ENCODE results near the gene SUSD4. TPM values are rescaled to one million over a fixed set of nuclear protein-coding genes. Genes with fewer than 3 reads are reported as not detected.

Gene SUSD4
- total RNA-seq, 3 donors from 2014 or later: 0.64 to 16.7 (median 14.9) TPM

GRCh38 chr1:223221686-223222085 is 142.3 kb downstream of the SUSD4 start:
- Histone ChIP-seq H3K9me3 (peaks cover 7 to 13% of the 10 kb centered on the region in 2 donors), H3K4me1 (no peaks in the 10 kb centered on the region), H3K27me3 (no peaks in the 10 kb centered on the region), H3K27ac (no peak overlapping the region), H3K4me3 (no peak overlapping the region), H3K36me3 (no peaks in the 10 kb centered on the region)
- DNase-seq (ENCODE audit: low spot score in 2 of 2): no peak
- no peak for TF ChIP-seq POLR2A (IDR thresholded peaks at IDR 0.05)
- TF ChIP-seq POLR2AphosphoS5 (IDR thresholded peaks at IDR 0.05): no peak
- TF ChIP-seq CTCF (IDR thresholded peaks at IDR 0.05): no peak
- intact Hi-C loops (cut with DNase I; ENCODE audit: low total_unique reads): no loop called here

GRCh38 chr1:223219846-223220610 is 143.9 kb downstream of the SUSD4 start:
- DNase-seq (ENCODE audit: low spot score in 2 of 2): no peak
- Histone ChIP-seq H3K27ac (no peak overlapping the region), H3K4me1 (no peaks in the 10 kb centered on the region), H3K4me3 (no peak overlapping the region), H3K36me3 (no peaks in the 10 kb centered on the region), H3K9me3 (peaks cover 7 to 13% of the 10 kb centered on the region in 2 donors), H3K27me3 (no peaks in the 10 kb centered on the region)
- no peak for TF ChIP-seq POLR2AphosphoS5 (IDR thresholded peaks at IDR 0.05)
- TF ChIP-seq CTCF (IDR thresholded peaks at IDR 0.05): no peak
- TF ChIP-seq POLR2A (IDR thresholded peaks at IDR 0.05): no peak
- intact Hi-C loops (cut with DNase I; ENCODE audit: low total_unique reads): no loop called here

GRCh38 chr1:223219318-223219635 is 144.7 kb downstream of the SUSD4 start:
- Histone ChIP-seq H3K36me3 (no peaks in the 10 kb centered on the region), H3K9me3 (peaks cover 7 to 13% of the 10 kb centered on the region in 2 donors), H3K4me1 (no peaks in the 10 kb centered on the region), H3K4me3 (no peak overlapping the region), H3K27me3 (no peaks in the 10 kb centered on the region), H3K27ac (no peak overlapping the region)
- intact Hi-C loops (cut with DNase I; ENCODE audit: low total_unique reads): no loop called here
- DNase-seq (ENCODE audit: low spot score in 2 of 2): no peak
- no peak for TF ChIP-seq POLR2AphosphoS5 (IDR thresholded peaks at IDR 0.05)
- TF ChIP-seq POLR2A (IDR thresholded peaks at IDR 0.05): no peak
- no peak for TF ChIP-seq CTCF (IDR thresholded peaks at IDR 0.05)

- Histone ChIP-seq H3K9me3 (peaks cover 7 to 13% of the 10 kb centered on the region in 2 donors), H3K27ac (no peak overlapping the region), H3K4me1 (no peaks in the 10 kb centered on the region), H3K36me3 (no peaks in the 10 kb centered on the region), H3K27me3 (no peaks in the 10 kb centered on the region), H3K4me3 (no peak overlapping the region)
- intact Hi-C loops (cut with DNase I; ENCODE audit: low total_unique reads): no loop called here
- no peak for TF ChIP-seq POLR2AphosphoS5 (IDR thresholded peaks at IDR 0.05)
- no peak for TF ChIP-seq POLR2A (IDR thresholded peaks at IDR 0.05)
- no peak for TF ChIP-seq CTCF (IDR thresholded peaks at IDR 0.05)
- no peak for DNase-seq (ENCODE audit: low spot score in 2 of 2)
Observed at GRCh38 chr1:223217781-223218180, 146.2 kb downstream of the SUSD4 start.

GRCh38 chr1:223216531-223217205 is 147.3 kb downstream of the SUSD4 start:
- H3K27me3 ChIP-seq: no peaks in the 10 kb centered on the region
- H3K36me3 ChIP-seq: no peaks in the 10 kb centered on the region
- H3K4me3 ChIP-seq: no peak overlapping the region
- H3K27ac ChIP-seq: no peak overlapping the region
- H3K4me1 ChIP-seq: no peaks in the 10 kb centered on the region
- H3K9me3 ChIP-seq: peaks cover 7 to 13% of the 10 kb centered on the region in 2 donors
- intact Hi-C loops (cut with DNase I; ENCODE audit: low total_unique reads): no loop called here
- TF ChIP-seq POLR2AphosphoS5 (IDR thresholded peaks at IDR 0.05): no peak
- TF ChIP-seq POLR2A (IDR thresholded peaks at IDR 0.05): no peak
- TF ChIP-seq CTCF (IDR thresholded peaks at IDR 0.05): no peak
- DNase-seq (ENCODE audit: low spot score in 2 of 2): no peak
